Upper lobe of left lung (tissue), 4 donors: Measurements from ENCODE around the gene PER2.

Experiments
- EP300 ChIP-seq, 4 donors: sonication (generic); formaldehyde crosslinking; IDR thresholded peaks; one replicate each; pipeline ENCODE4 v1.5.1; 2017; ENCODE audit warnings: antibody characterized with exemption in 4 of 4, control low read depth in 2 of 4
- POLR2A ChIP-seq, 4 donors: fragments of 450-650 bp; IDR thresholded peaks; one replicate each; pipeline ENCODE4 v1.5.1; 2016 to 2017; ENCODE audit warnings: antibody characterized with exemption in 4 of 4, mild to moderate bottlenecking in 2 of 4
- TF ChIP-seq, protein P1 (sequence below), 6 experiments: fragments of 450-650 bp in 4 of 6; fragments of 200-600 bp in 2 of 6; sonication (generic) in 2 of 6; IDR thresholded peaks; one replicate each; pipeline ENCODE4 v1.5.1; 2016 to 2019; ENCODE audit warnings: antibody characterized with exemption in 6 of 6

DNA sequence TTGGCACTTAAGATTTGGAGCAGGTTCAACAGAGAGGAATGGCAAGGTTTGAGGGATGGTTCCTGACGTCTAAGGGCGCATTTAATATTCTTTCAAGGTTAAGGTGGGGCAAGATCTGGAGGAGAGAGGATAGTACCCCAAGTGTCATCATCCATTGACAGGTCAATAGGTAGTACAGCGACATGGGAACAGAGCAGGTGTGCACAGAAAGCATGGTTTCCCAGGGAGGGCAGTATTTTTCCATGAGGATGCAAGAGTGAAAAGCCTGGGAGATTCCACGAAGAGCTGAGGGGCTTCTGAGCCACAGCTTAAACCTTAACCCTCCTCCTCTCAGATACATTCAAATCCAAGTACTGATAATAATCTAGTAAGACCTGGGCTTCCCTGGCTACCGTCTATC lies 57.7 kb downstream of the PER2 start:
- TF ChIP-seq POLR2A (IDR thresholded peaks at IDR 0.05) (no peak), EP300 (IDR thresholded peaks at IDR 0.05) (no peak)
- TF ChIP-seq, protein P1, sequence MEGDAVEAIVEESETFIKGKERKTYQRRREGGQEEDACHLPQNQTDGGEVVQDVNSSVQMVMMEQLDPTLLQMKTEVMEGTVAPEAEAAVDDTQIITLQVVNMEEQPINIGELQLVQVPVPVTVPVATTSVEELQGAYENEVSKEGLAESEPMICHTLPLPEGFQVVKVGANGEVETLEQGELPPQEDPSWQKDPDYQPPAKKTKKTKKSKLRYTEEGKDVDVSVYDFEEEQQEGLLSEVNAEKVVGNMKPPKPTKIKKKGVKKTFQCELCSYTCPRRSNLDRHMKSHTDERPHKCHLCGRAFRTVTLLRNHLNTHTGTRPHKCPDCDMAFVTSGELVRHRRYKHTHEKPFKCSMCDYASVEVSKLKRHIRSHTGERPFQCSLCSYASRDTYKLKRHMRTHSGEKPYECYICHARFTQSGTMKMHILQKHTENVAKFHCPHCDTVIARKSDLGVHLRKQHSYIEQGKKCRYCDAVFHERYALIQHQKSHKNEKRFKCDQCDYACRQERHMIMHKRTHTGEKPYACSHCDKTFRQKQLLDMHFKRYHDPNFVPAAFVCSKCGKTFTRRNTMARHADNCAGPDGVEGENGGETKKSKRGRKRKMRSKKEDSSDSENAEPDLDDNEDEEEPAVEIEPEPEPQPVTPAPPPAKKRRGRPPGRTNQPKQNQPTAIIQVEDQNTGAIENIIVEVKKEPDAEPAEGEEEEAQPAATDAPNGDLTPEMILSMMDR (IDR thresholded peaks at IDR 0.05) = no peak
